OCI-LY3 (cell line): ENCODE results near the gene ADARB1.

ENCODE experiments used
- H2AFZ ChIP-seq: fragments of 200-600, 300-600 bp; shearing (Covaris generic); 2 replicates; pipeline ENCODE4 v1.6.0; 2014; ENCODE audit warnings: antibody characterized with exemption, low read depth, low read length
- H3K27ac ChIP-seq: fragments of 200-600, 300-600 bp; sonication (generic); 2 replicates; pipeline ENCODE4 v1.5.1; 2014; ENCODE audit warnings: mild to moderate bottlenecking, low read length, moderate library complexity, mixed read lengths
- H3K27me3 ChIP-seq: fragments of 200-600, 300-600 bp; sonication (generic); 2 replicates; pipeline ENCODE4 v1.6.1; 2014; ENCODE audit warnings: low read depth, low read length, mixed read lengths
- H3K36me3 ChIP-seq: fragments of 200-600, 300-600 bp; sonication (generic); replicated peaks from 2 replicates; pipeline ENCODE3; 2014; ENCODE audit warnings: low read depth, low read length, mixed read lengths
- H3K4me1 ChIP-seq: fragments of 300-600, 200-600 bp; sonication (generic); 2 replicates; pipeline ENCODE4 v1.6.1; 2014; ENCODE audit warnings: low read length, mixed read lengths
- H3K4me2 ChIP-seq: fragments of 200-600, 300-600 bp; sonication (generic); 2 replicates; pipeline ENCODE4 v1.6.1; 2014; ENCODE audit warnings: low read length, mixed read lengths
- H3K4me3 ChIP-seq: fragments of 300-600, 200-600 bp; sonication (generic); 2 replicates; pipeline ENCODE4 v1.5.1; 2014; ENCODE audit warnings: antibody characterized with exemption, mild to moderate bottlenecking, low read length, moderate library complexity
- H3K79me2 ChIP-seq: fragments of 300-600, 200-600 bp; shearing (Covaris generic); 2 replicates; pipeline ENCODE4 v1.6.1; 2014; ENCODE audit warnings: mild to moderate bottlenecking, low read length, mixed read lengths
- H3K9ac ChIP-seq: fragments of 300-600, 200-600 bp; shearing (Covaris generic); 2 replicates; pipeline ENCODE4 v1.6.0; 2014; ENCODE audit warnings: mild to moderate bottlenecking, low read length, moderate library complexity
- H3K9me3 ChIP-seq: fragments of 200-600, 300-600 bp; shearing (Covaris generic); 2 replicates; pipeline ENCODE4 v1.6.1; 2014; ENCODE audit warnings: low read length, mixed read lengths; ENCODE audit not compliant: insufficient read depth
- H4K20me1 ChIP-seq: fragments of 200-600, 300-600 bp; sonication (generic); 2 replicates; pipeline ENCODE4 v1.6.1; 2016; ENCODE audit warnings: low read length, mixed read lengths; ENCODE audit not compliant: insufficient read depth
- CTCF ChIP-seq: fragments of 200-600, 300-600 bp; sonication (generic); IDR thresholded peaks from 2 replicates; pipeline ENCODE4 v1.5.1; 2014; ENCODE audit warnings: antibody characterized with exemption, low read length, low read depth
- EZH2phosphoT487 ChIP-seq: fragments of 200-600 bp; shearing (Covaris generic); IDR thresholded peaks from 2 replicates; pipeline ENCODE4 v1.6.1; 2018; ENCODE audit warnings: antibody characterized with exemption, mixed run types, low read depth

The ADARB1 gene

GRCh38 chr21:45071078-45071873 is 3.1 kb upstream of the ADARB1 start:
- no peaks in the 10 kb centered on the region for H3K79me2 ChIP-seq
- no peak overlapping the region for H3K27ac ChIP-seq
- H3K4me1 ChIP-seq = peaks cover 15% of the 10 kb centered on the region
- H3K4me2 ChIP-seq = no peak overlapping the region
- H3K27me3 ChIP-seq = peaks cover 3% of the 10 kb centered on the region
- no peak overlapping the region for H2AFZ ChIP-seq
- H3K9me3 ChIP-seq = no peaks in the 10 kb centered on the region
- H3K4me3 ChIP-seq = no peak overlapping the region
- no peaks in the 10 kb centered on the region for H4K20me1 ChIP-seq
- H3K9ac ChIP-seq = no peak overlapping the region
- TF ChIP-seq EZH2phosphoT487 = no peak
- TF ChIP-seq CTCF = no peak
- no peaks in the 10 kb centered on the region for H3K36me3 ChIP-seq

- TF ChIP-seq EZH2phosphoT487 (no peak), CTCF (no peak)
- Histone ChIP-seq H4K20me1 (no peaks in the 10 kb centered on the region), H3K4me1 (peaks cover 15% of the 10 kb centered on the region), H2AFZ (no peak overlapping the region), H3K36me3 (no peaks in the 10 kb centered on the region), H3K9me3 (no peaks in the 10 kb centered on the region), H3K27me3 (no peaks in the 10 kb centered on the region; the same call in 1 of the 2 replicates), H3K27ac (no peak overlapping the region), H3K79me2 (no peaks in the 10 kb centered on the region), H3K4me2 (peak overlapping the region; percentile 44), H3K9ac (no peak overlapping the region), H3K4me3 (no peak overlapping the region)
Measured at GRCh38 chr21:45071874-45072737, 2.3 kb upstream of the ADARB1 start.

GRCh38 chr21:45072738-45073300 is 1.6 kb upstream of the ADARB1 start:
- Histone ChIP-seq H3K4me2 (peak overlapping the region; percentile 44; the same call in 1 of the 2 replicates), H3K9me3 (no peaks in the 10 kb centered on the region), H3K4me1 (peaks cover 15% of the 10 kb centered on the region), H4K20me1 (no peaks in the 10 kb centered on the region), H3K36me3 (no peaks in the 10 kb centered on the region), H3K27me3 (no peaks in the 10 kb centered on the region), H3K27ac (no peak overlapping the region), H3K79me2 (no peaks in the 10 kb centered on the region), H3K4me3 (no peak overlapping the region), H3K9ac (no peak overlapping the region), H2AFZ (no peak overlapping the region)
- TF ChIP-seq EZH2phosphoT487 (no peak), CTCF (no peak)
